GM12878 (cell line): ENCODE data around the gene ZGLP1. TPM values are rescaled to one million over a fixed set of nuclear protein-coding genes. Genes with fewer than 3 reads are reported as not detected.

Experiments used
- ATF7 ChIP-seq: fragments of 450-650 bp; IDR thresholded peaks from 2 replicates; pipeline ENCODE4 v1.6.1; 2016; ENCODE audit warnings: low read depth, mild to moderate bottlenecking
- BACH1 ChIP-seq: fragments of 450-650 bp; IDR thresholded peaks from 2 replicates; pipeline ENCODE4 v1.6.1; 2017; ENCODE audit warnings: mild to moderate bottlenecking, borderline replicate concordance
- BRCA1 ChIP-seq: IDR thresholded peaks from 2 replicates; pipeline ENCODE4 v1.6.1; 2011; ENCODE audit warnings: low read depth, low read length, improper control_type of control experiment
- CBX5 ChIP-seq: sonication (generic); IDR thresholded peaks from 2 replicates; pipeline ENCODE4 v1.6.1; 2016; ENCODE audit warnings: low read depth, moderate library complexity, mild to moderate bottlenecking, inconsistent platforms
- CTCF ChIP-seq, 3 experiments: IDR thresholded peaks in 2 of 3; conservative IDR thresholded peaks in 1 of 3; 2 replicates each; pipeline ENCODE4 v1.5.1; 2011; ENCODE audit warnings: low read depth in 3 of 3, low read length in 3 of 3, mild to moderate bottlenecking in 3 of 3, control low read depth in 2 of 3, moderate library complexity in 2 of 3, inconsistent platforms in 1 of 3, mixed read lengths in 1 of 3; ENCODE audit not compliant: control insufficient read depth in 2 of 3, insufficient read depth in 1 of 3; ENCODE audit errors: extremely low read depth in 1 of 3
- E4F1 ChIP-seq: fragments of 450-650 bp; IDR thresholded peaks from 2 replicates; pipeline ENCODE4 v1.6.1; 2018; ENCODE audit warnings: borderline replicate concordance, mild to moderate bottlenecking; ENCODE audit not compliant: partially characterized antibody
- EED ChIP-seq: sonication (generic); IDR thresholded peaks from 2 replicates; pipeline ENCODE4 v1.6.1; 2016; ENCODE audit warnings: antibody characterized with exemption, low read depth
- FOS ChIP-seq: IDR thresholded peaks from 3 replicates; pipeline ENCODE4 v1.6.1; 2011; ENCODE audit warnings: borderline replicate concordance; ENCODE audit not compliant: insufficient read length; ENCODE audit errors: extremely low read depth
- GATAD2B ChIP-seq: fragments of 450-650 bp; conservative IDR thresholded peaks from 2 replicates; pipeline ENCODE4 v1.6.1; 2017; ENCODE audit warnings: low read depth, mild to moderate bottlenecking, moderate library complexity
- HDAC6 ChIP-seq: fragments of 200-600 bp; sonication (generic); IDR thresholded peaks from one replicate; pipeline ENCODE4 v1.8.0; 2017; ENCODE audit warnings: antibody characterized with exemption; ENCODE audit not compliant: unreplicated experiment
- HSF1 ChIP-seq: fragments of 150-350 bp; IDR thresholded peaks from 2 replicates; pipeline ENCODE4 v1.6.1; 2014; ENCODE audit warnings: mild to moderate bottlenecking, low read depth, low read length
- KAT2A ChIP-seq: conservative IDR thresholded peaks from 2 replicates; pipeline ENCODE4 v1.6.1; 2011; ENCODE audit warnings: low read depth, low read length; ENCODE audit not compliant: control insufficient read depth
- KDM1A ChIP-seq: fragments of 200-600 bp; sonication (generic); IDR thresholded peaks from 2 replicates; pipeline ENCODE4 v1.6.1; 2016; ENCODE audit warnings: borderline replicate concordance
- KLF5 ChIP-seq: fragments of 450-650 bp; IDR thresholded peaks from 2 replicates; pipeline ENCODE4 v1.6.1; 2014; ENCODE audit warnings: mild to moderate bottlenecking; ENCODE audit not compliant: partially characterized antibody
- MYB ChIP-seq: fragments of 150-350 bp; IDR thresholded peaks from 2 replicates; pipeline ENCODE4 v1.6.1; 2014; ENCODE audit warnings: mild to moderate bottlenecking, low read depth, low read length, borderline replicate concordance
- NFYB ChIP-seq: IDR thresholded peaks from 2 replicates; pipeline ENCODE4 v1.6.1; 2011; ENCODE audit warnings: low read depth, mild to moderate bottlenecking, low read length, improper control_type of control experiment, moderate library complexity; ENCODE audit not compliant: insufficient read depth
- NR2C2 ChIP-seq: IDR thresholded peaks from 2 replicates; pipeline ENCODE4 v1.6.1; 2011; ENCODE audit warnings: borderline replicate concordance, low read depth; ENCODE audit not compliant: control insufficient read depth, insufficient read length
- NR2F1 ChIP-seq: fragments of 450-650 bp; conservative IDR thresholded peaks from 2 replicates; pipeline ENCODE4 v1.6.1; 2017; ENCODE audit warnings: mild to moderate bottlenecking
- PAX8 ChIP-seq: fragments of 450-650 bp; IDR thresholded peaks from 2 replicates; pipeline ENCODE4 v1.6.1; 2017; ENCODE audit warnings: mild to moderate bottlenecking, moderate library complexity
- RAD21 ChIP-seq: IDR thresholded peaks from 2 replicates; pipeline ENCODE4 v1.6.1; 2011; ENCODE audit warnings: mild to moderate bottlenecking, low read depth, low read length, moderate library complexity; ENCODE audit not compliant: insufficient read depth
- RB1 ChIP-seq: fragments of 450-650 bp; formaldehyde crosslinking; IDR thresholded peaks from 2 replicates; pipeline ENCODE4 v1.6.1; 2017; ENCODE audit warnings: mild to moderate bottlenecking, borderline replicate concordance
- RCOR1 ChIP-seq: conservative IDR thresholded peaks from 2 replicates; pipeline ENCODE4 v1.6.1; 2012; ENCODE audit warnings: low read depth, low read length, improper control_type of control experiment
- RFX5 ChIP-seq: IDR thresholded peaks from 2 replicates; pipeline ENCODE4 v1.6.1; 2011; ENCODE audit warnings: low read depth, low read length, improper control_type of control experiment
- SIN3A ChIP-seq: IDR thresholded peaks from 2 replicates; pipeline ENCODE4 v1.6.1; 2012; ENCODE audit warnings: low read depth, low read length, improper control_type of control experiment
- SMAD5 ChIP-seq: IDR thresholded peaks from 2 replicates; pipeline ENCODE4 v1.6.1; 2016; ENCODE audit warnings: antibody characterized with exemption, low read depth
- SREBF2 ChIP-seq: IDR thresholded peaks from 2 replicates; pipeline ENCODE4 v1.6.1; 2012; ENCODE audit warnings: mild to moderate bottlenecking, low read length
- TBL1XR1 ChIP-seq: IDR thresholded peaks from 2 replicates; pipeline ENCODE4 v1.6.1; 2012; ENCODE audit warnings: low read depth, low read length, improper control_type of control experiment
- polyA plus RNA-seq, 11 experiments: library from polyadenylated mRNA; depleted of rRNA in 4 of 11; unstranded in 6 of 11; stranded (reverse) in 5 of 11; fragments of >200 nt; fragmentation: Nextera tagmentation in 4 of 11; fragmentation: Illumina TruSeq in 1 of 11; extraction: Ambion mirVana in 4 of 11; extraction: Trizol in 1 of 11; gene quantifications; 1 replicate in 1 of 11; 2 replicates in 10 of 11; pipeline versions ENCODE4 v1.2.1 to v1.2.3, GENCODE V29; 2011 to 2016; ENCODE audit warnings: inconsistent platforms in 2 of 11, missing spikeins in 2 of 11, low read depth in 1 of 11
- total RNA-seq, 4 experiments: library from RNA; depleted of rRNA in 3 of 4; stranded (reverse); fragments of >200 nt in 3 of 4; fragmentation: Illumina TruSeq in 1 of 4; extraction: Trizol in 1 of 4; gene quantifications; 2 replicates each; pipeline versions ENCODE4 v1.2.1 to v1.2.3, GENCODE V29; 2013 to 2021

The ZGLP1 gene
- total and polyA plus RNA-seq, 10 of the 15 experiments (the other 5 are each of a cell fraction or from before 2014, with no cell fraction given) = 0.29 to 5.6 (median 1.3) TPM

- TF ChIP-seq E4F1 (no peak), SREBF2 (no peak), BACH1 (peak; percentile 94; the same call in 1 of the 2 replicates), RB1 (no peak), RAD21 (no peak), RFX5 (no peak), KLF5 (no peak), FOS (no peak), ATF7 (no peak), NFYB (no peak), HDAC6 (no peak), EED (no peak), CBX5 (no peak), SIN3A (0 out of 2 replicates have a peak, but pooled peaks have one; percentile 66), SMAD5 (no peak), PAX8 (no peak), CTCF (IDR thresholded peaks at IDR 0.05 in 2 of 3, conservative IDR thresholded peaks at IDR 0.05 in 1 of 3; ENCODE audit: control insufficient read depth in 2 of 3, extremely low read depth in 1 of 3, insufficient read depth in 1 of 3, low read depth in 3 of 3, low read length in 3 of 3) (peak; percentile 5 to 19 (median 18); a peak in 1 of 6 replicates), HSF1 (no peak), GATAD2B (peak; percentile 92), TBL1XR1 (no peak), NR2C2 (no peak), KAT2A (no peak), MYB (no peak), BRCA1 (no peak), RCOR1 (no peak), KDM1A (no peak), NR2F1 (peak; percentile 87)
These were observed 14.2 kb downstream of the ZGLP1 start (continued) for GRCh38 chr19:10295305-10295846.
